Neural progenitor cell (in vitro differentiated cells): Measurements from ENCODE around the gene RHBDL3. TPM values are rescaled to one million over a fixed set of nuclear protein-coding genes. Genes with fewer than 3 reads are reported as not detected.

Source experiments
- DNase-seq: peaks from one replicate; pipeline ENCODE4 v3.0.0-alpha.2; 2016; ENCODE audit warnings: low spot score
- H2AFZ ChIP-seq: fragments of 200-600 bp; sonication (generic); replicated peaks from 2 replicates; pipeline ENCODE4 v1.6.1; 2016; ENCODE audit warnings: antibody characterized with exemption
- H3F3A ChIP-seq: fragments of 200-600 bp; sonication (generic); 2 replicates; pipeline ENCODE4 v1.6.1; 2016; ENCODE audit warnings: antibody characterized with exemption, low read depth
- H3K27ac ChIP-seq: fragments of 200-600 bp; sonication (generic); 2 replicates; pipeline ENCODE4 v1.5.1; 2016; ENCODE audit warnings: mild to moderate bottlenecking
- H3K27me3 ChIP-seq: fragments of 200-600 bp; sonication (generic); 2 replicates; pipeline ENCODE4 v1.6.1; 2016; ENCODE audit warnings: mild to moderate bottlenecking, moderate library complexity
- H3K36me3 ChIP-seq: fragments of 200-600 bp; sonication (generic); 2 replicates; pipeline ENCODE4 v1.5.1; 2016
- H3K4me1 ChIP-seq: fragments of 200-600 bp; sonication (generic); 2 replicates; pipeline ENCODE4 v1.6.1; 2016; ENCODE audit warnings: mixed run types
- H3K4me2 ChIP-seq: fragments of 200-600 bp; sonication (generic); 2 replicates; pipeline ENCODE4 v1.6.1; 2016
- H3K4me3 ChIP-seq: fragments of 200-600 bp; sonication (generic); 2 replicates; pipeline ENCODE4 v1.5.1; 2016
- H3K79me2 ChIP-seq: fragments of 200-600 bp; sonication (generic); 2 replicates; pipeline ENCODE4 v1.6.1; 2016; ENCODE audit warnings: low read depth
- H3K9ac ChIP-seq: fragments of 200-600 bp; sonication (generic); 2 replicates; pipeline ENCODE4 v1.6.1; 2016
- H3K9me3 ChIP-seq: fragments of 200-600 bp; sonication (generic); 2 replicates; pipeline ENCODE4 v1.5.1; 2016; ENCODE audit warnings: low read depth
- H4K20me1 ChIP-seq: fragments of 200-600 bp; sonication (generic); 2 replicates; pipeline ENCODE4 v1.6.1; 2016; ENCODE audit warnings: low read depth
- H3K27ac Mint-ChIP-seq: 3 replicates; pipeline ENCODE4 v1.8.0; 2021; ENCODE audit warnings: mixed read lengths
- H3K27me3 Mint-ChIP-seq: 2 replicates; pipeline ENCODE4 v1.8.0; 2022; ENCODE audit warnings: low read depth, mild to moderate bottlenecking, inconsistent platforms, moderate library complexity, mixed read lengths; ENCODE audit not compliant: insufficient read depth
- H3K36me3 Mint-ChIP-seq: 3 replicates; pipeline ENCODE4 v1.8.0; 2021; ENCODE audit warnings: mixed read lengths
- H3K4me1 Mint-ChIP-seq: 3 replicates; pipeline ENCODE4 v1.8.0; 2021; ENCODE audit warnings: mixed read lengths
- H3K4me3 Mint-ChIP-seq: 3 replicates; pipeline ENCODE4 v1.8.0; 2021; ENCODE audit warnings: mild to moderate bottlenecking, moderate library complexity, mixed read lengths
- H3K9me3 Mint-ChIP-seq: 3 replicates; pipeline ENCODE4 v1.8.0; 2020; ENCODE audit warnings: mixed read lengths
- EZH2 ChIP-seq: fragments of 200-600 bp; sonication (generic); IDR thresholded peaks from 2 replicates; pipeline ENCODE4 v1.6.1; 2017; ENCODE audit warnings: antibody characterized with exemption, mild to moderate bottlenecking, moderate library complexity
- EZH2phosphoT487 ChIP-seq: fragments of 200-600 bp; sonication (generic); IDR thresholded peaks from 2 replicates; pipeline ENCODE4 v1.6.1; 2017; ENCODE audit warnings: antibody characterized with exemption
- microRNA counts: library from miRNA; unstranded; fragments of <30 nt; microRNA quantifications from one replicate; lab custom pipeline; 2016
- microRNA-seq: library from miRNA; unstranded; fragments of <30 nt; microRNA quantifications from one replicate; pipeline ENCODE4, GENCODE V29; 2016
- small RNA-seq: library from RNA; depleted of rRNA; stranded (forward); fragments of <200 nt; gene quantifications from one replicate; pipeline ENCODE3, GENCODE V24; 2015
- total RNA-seq: library from RNA; depleted of rRNA; stranded (reverse); fragments of >200 nt; gene quantifications from 2 replicates; pipeline ENCODE4 v1.2.3, GENCODE V29; 2015; ENCODE audit warnings: low replicate concordance
- TF ChIP-seq, protein P1 (sequence below): fragments of 200-600 bp; sonication (generic); IDR thresholded peaks from 2 replicates; pipeline ENCODE4 v1.5.1; 2017; ENCODE audit warnings: antibody characterized with exemption, mild to moderate bottlenecking

The RHBDL3 gene
- total RNA-seq, 1 donor from 2014 or later = 2.5 TPM

GRCh38 chr17:32370426-32370825 is 104.8 kb downstream of the RHBDL3 start:
- H3K9me3 ChIP-seq = no peaks in the 10 kb centered on the region
- TF ChIP-seq EZH2phosphoT487 = no peak
- no peak for TF ChIP-seq EZH2
- TF ChIP-seq, protein P1, sequence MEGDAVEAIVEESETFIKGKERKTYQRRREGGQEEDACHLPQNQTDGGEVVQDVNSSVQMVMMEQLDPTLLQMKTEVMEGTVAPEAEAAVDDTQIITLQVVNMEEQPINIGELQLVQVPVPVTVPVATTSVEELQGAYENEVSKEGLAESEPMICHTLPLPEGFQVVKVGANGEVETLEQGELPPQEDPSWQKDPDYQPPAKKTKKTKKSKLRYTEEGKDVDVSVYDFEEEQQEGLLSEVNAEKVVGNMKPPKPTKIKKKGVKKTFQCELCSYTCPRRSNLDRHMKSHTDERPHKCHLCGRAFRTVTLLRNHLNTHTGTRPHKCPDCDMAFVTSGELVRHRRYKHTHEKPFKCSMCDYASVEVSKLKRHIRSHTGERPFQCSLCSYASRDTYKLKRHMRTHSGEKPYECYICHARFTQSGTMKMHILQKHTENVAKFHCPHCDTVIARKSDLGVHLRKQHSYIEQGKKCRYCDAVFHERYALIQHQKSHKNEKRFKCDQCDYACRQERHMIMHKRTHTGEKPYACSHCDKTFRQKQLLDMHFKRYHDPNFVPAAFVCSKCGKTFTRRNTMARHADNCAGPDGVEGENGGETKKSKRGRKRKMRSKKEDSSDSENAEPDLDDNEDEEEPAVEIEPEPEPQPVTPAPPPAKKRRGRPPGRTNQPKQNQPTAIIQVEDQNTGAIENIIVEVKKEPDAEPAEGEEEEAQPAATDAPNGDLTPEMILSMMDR = no peak
- no peak overlapping the region for H3K27ac Mint-ChIP-seq
- no peak overlapping the region for H3K4me2 ChIP-seq
- no peak overlapping the region for H2AFZ ChIP-seq
- H3K27ac ChIP-seq = no peak overlapping the region
- H3K79me2 ChIP-seq = peaks cover 92% of the 10 kb centered on the region
- no peaks in the 10 kb centered on the region for H3K27me3 ChIP-seq
- H3K4me3 ChIP-seq = no peak overlapping the region
- no peak overlapping the region for H3K4me3 Mint-ChIP-seq
- H3K9ac ChIP-seq = no peak overlapping the region
- peaks cover 75% of the 10 kb centered on the region for H4K20me1 ChIP-seq
- no peaks in the 10 kb centered on the region for H3K4me1 Mint-ChIP-seq
- peaks cover 49% of the 10 kb centered on the region for H3F3A ChIP-seq
- peaks cover 35% of the 10 kb centered on the region for H3K36me3 Mint-ChIP-seq
- no peaks in the 10 kb centered on the region for H3K9me3 Mint-ChIP-seq
- no peaks in the 10 kb centered on the region for H3K27me3 Mint-ChIP-seq
- H3K36me3 ChIP-seq = peaks cover 69% of the 10 kb centered on the region
- H3K4me1 ChIP-seq = no peaks in the 10 kb centered on the region
- no peak for DNase-seq

MicroRNAs within 50 kb of the gene (microRNA counts, 767-probe panel; counts per million panel counts)
- 460 counts per million, percentile 90 among the panel's probes with 10 or more counts for microRNA hsa-miR-632 (lab: Ali Mortazavi, UCI)

Small RNAs within 50 kb of the gene (microRNA-seq; reads per million reads assigned to microRNA genes)
- gene MIR632 = not detected

Small RNAs within 50 kb of the gene (small RNA-seq; reads per million reads assigned to genes)
- 0.27 reads per million, percentile 20 among the genes with 10 or more reads in this experiment for gene UBL5P2

Other genes with a start within 250 kb of the RHBDL3 start
- 43.7 and 76.4 TPM in 2 replicates for gene RHOT1, start 123.3 kb upstream of the RHBDL3 start, total RNA-seq
- gene C17orf75, start 76.3 kb downstream of the RHBDL3 start, total RNA-seq = 38.2 and 57.4 TPM in 2 replicates
- gene ZNF207, start 84.3 kb downstream of the RHBDL3 start, total RNA-seq = 214 and 304 TPM in 2 replicates
- 74.5 and 101 TPM in 2 replicates for gene PSMD11, start 178.7 kb downstream of the RHBDL3 start, total RNA-seq
- 6.9 and 8.8 TPM in 2 replicates for gene CDK5R1, start 221.2 kb downstream of the RHBDL3 start, total RNA-seq